ENCODE data around the gene CCR7.

DNA sequence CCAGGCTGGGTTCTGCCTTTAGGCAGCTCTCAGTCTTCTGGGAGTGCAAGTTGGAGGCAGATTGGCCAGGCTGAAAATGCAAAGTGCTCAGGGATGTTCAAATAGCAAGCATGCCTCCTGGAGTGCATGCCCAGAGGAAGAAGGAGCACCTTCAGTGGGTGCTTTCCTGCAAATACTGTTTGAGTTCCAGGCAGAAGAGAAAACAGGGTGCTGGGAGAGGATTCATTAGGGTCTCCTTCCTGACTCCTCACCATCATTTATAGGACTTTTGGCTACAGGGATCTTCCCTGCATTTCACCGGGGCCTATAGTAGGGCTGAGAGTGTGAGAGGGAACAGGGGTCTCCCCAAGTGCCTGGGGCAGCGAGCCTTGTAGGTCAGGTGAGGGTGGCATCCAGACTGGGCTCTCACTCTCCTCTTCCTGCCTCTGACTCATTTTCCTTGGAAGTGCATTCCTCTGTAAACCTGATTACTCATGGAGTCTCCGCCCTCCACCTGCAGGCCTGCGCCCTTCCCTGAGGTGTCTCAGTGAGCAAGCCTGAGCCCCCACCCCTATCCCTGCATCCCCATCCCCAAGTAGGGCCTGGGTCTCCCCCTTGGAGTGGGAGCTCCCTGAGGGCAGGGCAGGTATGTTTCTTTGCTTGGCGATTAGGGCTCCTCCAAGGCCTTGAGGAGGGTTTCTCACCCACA lies 46.7 kb downstream of the CCR7 start:
- TF ChIP-seq JUN (IDR thresholded peaks at IDR 0.05; ENCODE audit: low read depth, low read length) (no peak), EP300 (IDR thresholded peaks at IDR 0.05; ENCODE audit: borderline replicate concordance in 1 of 2, low read depth in 2 of 2, low read length in 2 of 2) (no peak), TAF7 (optimal IDR thresholded peaks at IDR 0.05; ENCODE audit: borderline replicate concordance, low read depth, low read length) (no peak), POLR2A (IDR thresholded peaks at IDR 0.05; ENCODE audit: control extremely low read depth in 1 of 2, low read depth in 2 of 2, low read length in 2 of 2) (no peak), KDM5A (IDR thresholded peaks at IDR 0.05; ENCODE audit: low read length) (no peak), RXRA (IDR thresholded peaks at IDR 0.05; ENCODE audit: insufficient read depth, low read depth, low read length) (no peak), JUND (IDR thresholded peaks at IDR 0.05; ENCODE audit: low read length) (no peak), CREB1 (IDR thresholded peaks at IDR 0.05) (no peak), SP1 (IDR thresholded peaks at IDR 0.05; ENCODE audit: low read depth, low read length) (no peak), POLR2AphosphoS5 (IDR thresholded peaks at IDR 0.05; ENCODE audit: low read depth, low read length) (no peak)
- TF ChIP-seq, protein P1, sequence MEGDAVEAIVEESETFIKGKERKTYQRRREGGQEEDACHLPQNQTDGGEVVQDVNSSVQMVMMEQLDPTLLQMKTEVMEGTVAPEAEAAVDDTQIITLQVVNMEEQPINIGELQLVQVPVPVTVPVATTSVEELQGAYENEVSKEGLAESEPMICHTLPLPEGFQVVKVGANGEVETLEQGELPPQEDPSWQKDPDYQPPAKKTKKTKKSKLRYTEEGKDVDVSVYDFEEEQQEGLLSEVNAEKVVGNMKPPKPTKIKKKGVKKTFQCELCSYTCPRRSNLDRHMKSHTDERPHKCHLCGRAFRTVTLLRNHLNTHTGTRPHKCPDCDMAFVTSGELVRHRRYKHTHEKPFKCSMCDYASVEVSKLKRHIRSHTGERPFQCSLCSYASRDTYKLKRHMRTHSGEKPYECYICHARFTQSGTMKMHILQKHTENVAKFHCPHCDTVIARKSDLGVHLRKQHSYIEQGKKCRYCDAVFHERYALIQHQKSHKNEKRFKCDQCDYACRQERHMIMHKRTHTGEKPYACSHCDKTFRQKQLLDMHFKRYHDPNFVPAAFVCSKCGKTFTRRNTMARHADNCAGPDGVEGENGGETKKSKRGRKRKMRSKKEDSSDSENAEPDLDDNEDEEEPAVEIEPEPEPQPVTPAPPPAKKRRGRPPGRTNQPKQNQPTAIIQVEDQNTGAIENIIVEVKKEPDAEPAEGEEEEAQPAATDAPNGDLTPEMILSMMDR (IDR thresholded peaks at IDR 0.05; ENCODE audit: control extremely low read depth in 1 of 3, insufficient read depth in 1 of 3, low read depth in 1 of 3, low read length in 3 of 3): no peak
- TF ChIP-seq, protein P2, sequence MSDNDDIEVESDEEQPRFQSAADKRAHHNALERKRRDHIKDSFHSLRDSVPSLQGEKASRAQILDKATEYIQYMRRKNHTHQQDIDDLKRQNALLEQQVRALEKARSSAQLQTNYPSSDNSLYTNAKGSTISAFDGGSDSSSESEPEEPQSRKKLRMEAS (IDR thresholded peaks at IDR 0.05): no peak
